ENCODE results near the gene NCBP2L.

Gene NCBP2L

DNA sequence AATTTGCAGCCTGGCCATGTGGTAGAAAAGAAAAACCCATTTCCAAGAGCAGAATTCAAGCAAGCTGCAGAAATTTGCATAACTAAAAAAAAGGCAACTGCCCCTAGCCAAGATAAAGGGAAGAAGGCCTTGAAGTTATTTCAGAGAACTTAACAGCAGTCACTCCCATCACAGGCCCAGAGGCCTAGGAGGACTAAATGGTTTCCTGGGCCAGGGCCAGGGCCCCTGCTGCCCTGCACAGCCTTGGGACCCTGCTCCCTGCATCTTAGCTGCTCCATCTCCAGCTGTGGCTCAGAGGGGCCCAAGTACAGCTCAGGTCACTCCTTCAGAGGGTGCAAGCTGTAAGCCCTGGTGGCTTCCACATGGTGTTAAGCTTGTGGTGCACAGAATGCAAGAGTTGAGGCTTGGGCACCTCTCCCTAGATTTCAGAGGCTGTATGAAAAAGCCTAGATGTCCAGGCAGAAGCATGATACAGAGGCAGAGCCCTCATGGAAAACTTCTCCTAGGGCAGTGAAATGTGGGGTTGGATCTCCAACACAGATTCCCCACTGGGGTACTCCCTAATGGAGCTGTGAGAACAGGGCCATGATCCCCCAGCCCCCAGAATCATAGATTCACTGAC, 41.5 kb downstream of the NCBP2L start:
- DNase-seq: no peak

DNA sequence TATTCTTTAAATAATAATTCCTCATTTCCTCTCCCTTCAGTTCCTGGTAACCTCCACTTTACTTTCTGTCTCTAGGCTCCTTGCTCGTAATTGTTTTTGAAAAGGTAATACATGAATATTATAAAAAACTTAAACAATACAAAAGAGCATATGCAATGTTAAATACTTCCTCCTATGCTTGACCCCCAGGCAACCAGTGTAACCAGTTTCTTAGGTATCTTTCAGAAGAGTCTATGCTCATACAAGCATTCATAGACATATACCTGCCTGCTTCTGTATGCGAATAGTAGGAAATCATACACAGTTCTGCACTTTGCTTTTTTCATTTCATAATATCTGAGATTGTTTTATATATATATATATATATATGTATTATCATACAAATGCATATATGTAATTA, 45.5 kb downstream of the NCBP2L start:
- DNase-seq: no peak

DNA sequence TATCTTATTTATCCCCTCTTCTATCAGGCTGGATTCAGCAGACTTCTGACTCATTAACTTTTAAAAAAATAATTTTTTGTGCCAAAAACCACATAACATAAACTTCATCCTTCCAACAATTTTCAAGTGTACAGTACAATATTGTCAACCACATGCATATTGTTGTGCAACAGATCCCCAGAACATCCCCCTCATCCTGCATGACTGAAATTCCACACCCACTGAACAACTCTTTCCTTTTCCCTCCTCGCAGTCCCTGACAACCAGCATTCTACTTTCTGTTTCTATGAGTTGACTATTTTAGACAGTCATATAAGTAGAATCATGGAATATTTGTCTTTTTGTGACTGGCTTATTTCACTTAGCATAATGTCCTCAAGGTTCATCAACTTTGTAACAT, 45.9 kb downstream of the NCBP2L start:
- no peak for DNase-seq

DNA sequence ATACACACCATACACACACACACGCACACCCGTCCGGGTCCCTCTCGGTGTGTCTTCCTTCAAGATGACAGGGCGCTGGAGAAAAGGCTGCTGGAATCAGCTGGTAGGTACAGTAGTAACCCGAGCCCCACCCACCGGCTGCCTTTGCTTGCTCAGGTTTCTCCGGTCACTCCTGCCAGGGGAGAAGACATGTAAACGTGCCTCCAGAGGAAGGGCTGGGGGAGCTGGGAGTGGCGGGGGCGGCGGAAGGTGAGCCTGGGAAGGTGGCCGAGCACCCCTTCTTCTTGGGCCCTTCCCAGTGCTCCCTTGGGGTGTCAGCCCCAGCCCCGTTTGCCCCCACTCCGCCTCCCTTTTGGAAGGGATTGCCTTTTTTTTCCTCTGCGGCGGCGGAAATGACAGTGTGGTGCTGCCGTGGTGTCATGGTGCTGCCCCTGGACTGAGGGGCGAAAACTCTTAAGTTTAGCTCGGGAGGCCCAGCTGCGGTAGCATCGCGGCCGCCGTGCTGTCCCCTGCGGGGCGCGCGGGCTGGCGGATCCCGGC, 48.2 kb downstream of the NCBP2L start, which contains the start of gene MID2:
Gene MID2 (plus strand): TSS at position 169 of the 540 bp plus-strand sequence. CDS start 561 bp downstream, outside the sequence.
- peak; percentile 61 for DNase-seq

DNA sequence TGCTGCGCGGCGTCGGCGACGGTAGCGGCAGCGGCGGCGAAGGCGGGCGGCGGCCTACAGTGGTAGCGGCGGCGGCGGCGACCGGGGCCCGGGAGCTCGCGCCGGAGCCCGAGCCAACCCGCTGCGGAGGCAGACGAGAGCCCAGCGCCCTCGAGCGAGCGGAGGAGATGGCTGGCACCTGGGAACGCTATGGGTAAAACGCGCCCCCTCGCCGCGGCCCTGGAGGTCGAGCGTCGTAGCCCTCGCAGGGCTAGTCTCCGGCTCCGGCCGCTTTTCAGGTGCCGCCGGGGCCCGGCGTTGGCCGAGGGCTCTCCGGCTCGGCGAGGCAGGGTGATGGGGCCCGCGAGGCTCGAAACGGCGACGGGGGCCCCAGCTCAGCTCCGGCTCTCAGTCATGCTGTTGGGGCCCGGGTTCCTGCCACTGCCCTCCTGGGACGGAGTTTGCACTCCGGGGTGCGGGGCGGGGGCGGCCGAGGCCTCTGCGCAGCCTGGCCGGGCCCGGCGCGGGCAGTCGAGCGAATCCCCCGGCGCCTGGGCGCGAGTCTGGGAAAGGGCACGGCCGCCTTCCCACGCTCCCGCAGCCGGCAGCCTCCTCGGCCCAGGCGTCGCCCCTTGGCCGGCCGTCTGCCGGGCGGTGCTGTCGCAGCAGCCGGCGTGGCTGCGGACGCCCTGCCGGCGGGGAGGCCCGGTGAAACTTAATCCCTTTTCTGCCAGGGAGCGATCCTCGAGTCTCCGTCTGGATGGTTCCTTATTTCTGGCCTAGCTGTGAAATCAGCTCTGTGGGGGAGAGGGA, 48.9 kb downstream of the NCBP2L start:
- DNase-seq: peak; percentile 63

DNA sequence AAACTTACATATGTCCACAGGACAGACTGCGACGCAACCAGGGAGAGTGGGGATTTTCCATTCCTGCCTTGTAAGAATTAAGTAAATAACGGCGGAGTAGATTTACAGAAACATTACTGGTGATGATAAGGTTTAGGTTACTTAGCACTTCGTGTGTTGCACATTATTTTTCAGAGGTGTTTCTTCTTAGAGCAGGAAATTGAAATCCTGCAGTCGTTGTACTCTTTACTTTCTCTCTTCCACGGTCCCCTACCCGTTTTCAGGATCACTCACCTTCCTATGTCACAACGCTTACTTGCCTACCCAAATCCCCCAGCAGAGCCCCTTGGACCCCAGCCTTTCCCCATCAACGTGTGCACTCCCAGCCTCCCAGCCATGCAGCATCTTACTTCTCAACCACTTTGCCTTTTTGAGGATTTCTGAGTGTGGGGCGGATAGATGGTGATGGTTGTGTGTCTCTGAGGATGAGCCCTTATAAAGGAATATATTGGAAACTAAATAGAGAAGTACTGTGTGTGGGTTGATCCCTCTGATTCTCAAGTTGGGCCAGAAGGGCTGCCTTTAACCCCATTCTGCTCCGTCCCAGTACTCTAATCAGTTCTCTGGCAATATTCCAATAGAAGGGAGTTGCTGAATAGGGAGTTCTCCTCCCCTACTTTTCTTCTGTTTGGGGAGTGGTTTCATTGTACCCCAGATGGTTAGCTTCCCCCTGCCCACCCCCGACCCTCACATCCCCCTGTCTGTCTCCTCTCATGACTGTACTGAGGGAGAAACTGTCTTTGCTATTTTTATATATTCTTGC, 49.7 kb downstream of the NCBP2L start:
- no peak for DNase-seq

DNA sequence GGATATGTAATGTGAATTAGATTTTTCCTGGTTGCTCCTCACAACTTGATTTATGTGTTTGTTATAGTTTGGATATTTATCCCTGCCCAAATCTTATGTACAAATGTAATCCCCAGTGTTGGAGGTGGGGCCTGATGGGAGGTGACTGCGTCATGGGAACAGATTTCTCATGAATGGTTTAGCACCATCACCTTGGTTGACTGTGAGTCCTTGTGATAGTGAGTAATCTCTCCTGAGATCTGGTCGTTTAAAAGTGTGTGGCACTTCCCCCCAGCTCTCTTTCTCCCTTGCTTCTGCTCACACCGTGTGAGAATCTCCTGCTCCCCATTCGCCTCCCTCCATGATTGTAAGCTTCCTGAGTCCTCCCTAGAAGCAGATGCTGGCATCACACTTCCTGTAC, 50.3 kb downstream of the NCBP2L start:
- no peak for DNase-seq

DNA sequence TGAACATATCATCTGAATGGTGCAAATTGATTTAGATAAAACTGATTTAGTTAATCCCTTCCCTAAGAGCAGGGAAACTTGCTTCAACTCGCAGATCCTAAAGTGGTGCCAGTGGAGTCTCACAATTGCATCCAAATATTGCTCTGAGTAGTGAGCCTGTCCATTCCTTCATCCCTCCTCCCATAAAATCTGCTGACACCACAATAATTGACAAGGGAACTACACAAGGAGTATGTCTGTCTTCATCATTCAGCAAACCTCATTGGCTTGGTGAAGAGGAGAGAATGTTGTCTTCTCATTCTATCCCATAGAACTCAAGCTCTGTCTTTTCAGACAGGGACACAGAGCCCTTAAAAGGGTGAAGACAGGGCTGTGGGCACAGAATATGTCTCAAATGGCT, 52.3 kb downstream of the NCBP2L start:
- DNase-seq: no peak

DNA sequence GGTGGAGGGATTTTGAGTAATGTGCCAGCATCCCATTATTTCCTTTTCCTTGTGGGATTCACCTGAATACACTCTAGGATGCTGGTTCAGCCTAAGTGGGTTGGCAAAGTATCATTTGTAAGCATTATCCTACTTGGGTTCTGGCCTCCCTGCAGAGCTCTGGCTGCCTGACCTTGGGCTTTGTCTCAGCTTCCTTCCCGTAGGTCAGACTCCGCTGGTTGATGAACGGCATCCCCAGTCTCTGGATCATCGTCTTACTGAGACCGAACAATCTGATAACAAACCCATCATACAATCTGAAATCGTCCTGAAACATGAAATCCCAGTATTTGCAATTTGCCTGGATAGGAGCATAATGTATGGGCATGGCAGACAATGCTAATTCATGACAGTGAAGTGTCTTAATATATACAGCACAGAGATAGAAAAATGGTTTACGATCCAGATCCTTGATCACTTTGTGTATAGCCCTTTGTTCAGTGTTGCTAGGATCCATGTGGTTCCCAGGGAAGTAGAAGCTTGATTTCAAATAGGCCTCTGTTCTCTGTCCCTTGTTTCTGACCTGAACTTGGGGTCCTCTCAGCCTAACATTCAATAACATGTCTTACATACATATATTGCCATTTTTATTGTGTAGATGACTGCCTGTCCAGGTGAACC, 53.7 kb downstream of the NCBP2L start:
- no peak for DNase-seq

DNA sequence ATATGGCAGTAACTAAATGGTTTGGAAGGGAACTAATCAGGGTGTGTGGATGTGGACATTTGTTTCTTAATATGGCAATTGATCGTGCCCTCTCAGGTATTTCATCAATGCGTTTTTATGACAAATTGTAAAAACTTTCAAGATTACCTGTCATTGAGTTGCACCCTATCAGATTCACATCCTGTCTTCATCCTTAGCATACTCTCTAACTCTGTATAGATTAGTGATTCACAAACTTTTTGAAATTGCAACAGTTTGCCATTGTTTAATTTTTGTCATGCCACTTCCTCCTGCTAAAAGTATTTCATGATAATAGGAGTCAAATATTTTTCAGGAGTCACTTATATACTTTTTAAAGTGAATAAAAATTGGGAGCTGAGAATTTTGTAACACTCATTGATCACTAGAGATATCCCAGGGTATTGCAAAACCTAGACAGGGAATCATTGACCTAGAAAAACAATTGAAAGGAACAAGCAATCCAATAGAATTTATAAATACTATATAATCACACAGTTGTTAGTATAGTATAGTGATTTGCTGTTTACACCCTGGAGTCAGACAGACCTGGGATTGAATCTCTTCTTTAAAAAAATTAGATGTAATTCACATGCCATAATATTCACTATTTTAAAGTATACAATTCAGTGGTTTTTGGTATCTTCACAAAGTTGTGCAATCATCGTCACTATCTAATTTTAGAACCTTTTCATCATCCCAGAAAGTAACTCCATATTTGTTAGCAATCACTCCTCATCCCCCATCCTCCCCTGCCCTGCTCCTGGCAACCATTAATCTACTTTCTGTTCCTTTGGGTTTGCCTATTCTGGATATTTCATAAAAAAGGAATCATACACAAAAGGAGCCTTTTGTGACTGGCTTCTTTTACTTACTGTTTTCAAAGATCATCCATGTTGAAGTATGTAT, 57.0 kb downstream of the NCBP2L start:
- no peak for DNase-seq

DNA sequence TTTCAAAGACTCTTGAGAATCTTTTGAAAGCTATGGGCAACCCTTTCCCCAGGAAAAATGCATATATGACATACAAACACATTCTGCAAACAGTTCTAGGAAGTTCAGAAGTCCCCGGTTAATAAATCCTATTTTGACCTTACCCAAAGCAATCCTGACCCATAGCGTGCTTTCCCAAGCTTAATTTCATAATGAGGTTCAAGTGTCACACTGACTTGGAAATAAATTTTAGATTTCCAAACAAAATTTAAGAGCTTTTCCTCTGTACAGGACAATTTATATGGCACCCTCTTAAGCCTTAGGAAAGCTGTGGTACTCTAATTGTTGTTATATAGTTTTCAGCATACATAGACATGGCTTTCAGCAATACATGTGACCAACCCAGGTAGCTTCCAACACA, 59.4 kb downstream of the NCBP2L start:
- no peak for DNase-seq

DNA sequence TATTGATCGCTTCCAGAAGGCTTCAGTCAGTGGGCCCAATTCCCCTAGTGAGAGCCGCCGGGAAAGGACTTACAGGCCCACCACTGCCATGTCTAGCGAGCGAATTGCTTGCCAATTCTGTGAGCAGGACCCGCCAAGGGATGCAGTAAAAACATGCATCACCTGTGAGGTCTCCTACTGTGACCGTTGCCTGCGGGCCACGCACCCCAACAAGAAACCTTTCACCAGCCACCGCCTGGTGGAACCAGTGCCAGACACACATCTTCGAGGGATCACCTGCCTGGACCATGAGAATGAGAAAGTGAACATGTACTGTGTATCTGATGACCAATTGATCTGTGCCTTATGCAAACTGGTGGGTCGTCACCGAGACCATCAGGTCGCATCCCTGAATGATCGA, 63.4 kb downstream of the NCBP2L start:
- no peak for DNase-seq

DNA sequence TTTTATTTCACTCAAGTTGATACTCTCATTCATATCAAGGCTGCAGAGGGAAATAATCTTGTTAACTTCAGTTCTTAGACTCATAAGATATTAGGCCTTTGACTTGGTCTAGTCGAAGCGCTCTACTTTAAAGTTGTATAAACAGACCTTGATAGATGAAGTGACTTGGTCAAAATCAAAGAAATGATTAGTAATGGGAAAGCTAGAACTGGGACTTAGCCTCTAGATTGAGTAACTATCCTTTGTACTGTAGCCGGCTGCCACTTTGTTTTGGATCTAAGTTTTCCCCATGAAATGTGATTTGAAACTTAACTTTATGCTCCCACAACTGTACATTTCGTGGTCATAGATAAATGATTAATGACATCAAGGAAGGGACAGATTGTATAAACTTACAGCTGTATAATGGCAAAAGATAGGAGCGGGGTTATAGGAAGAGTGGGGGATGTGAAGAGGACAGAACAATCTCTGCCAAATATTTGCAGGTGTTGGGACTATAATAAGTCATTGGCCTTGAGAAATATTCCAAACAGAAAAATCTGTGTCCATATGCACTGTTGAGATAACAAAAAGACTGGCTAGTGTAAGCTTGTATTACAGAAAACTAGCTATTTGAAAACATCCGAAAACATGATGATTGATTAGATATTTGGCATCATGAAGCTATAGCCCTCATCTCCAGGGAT, 65.3 kb downstream of the NCBP2L start:
- DNase-seq: no peak

All from activated CD8-positive, alpha-beta memory T cell treated with anti-CD3 and anti-CD28 coated beads, Interleukin-2, amount 50 U/mL, for 48 hours (primary cell).